ENCODE results near the gene DENND6B. TPM values are rescaled to one million over a fixed set of nuclear protein-coding genes. Genes with fewer than 3 reads are reported as not detected.
"Not testable (repeated sequence)": the region's sequence is repeated elsewhere in the genome, so short reads cannot be mapped to it uniquely, and the experiment has no call there.

The DENND6B gene
- total and polyA plus RNA-seq, 2 donors (not counting 1 experiment from before 2014, with no cell fraction given) = 2.8 to 10.3 TPM

- Histone ChIP-seq H3K4me1 (ENCODE audit: control insufficient read depth in 2 of 2, insufficient read depth in 2 of 2, low read length in 2 of 2) (peaks cover 9 to 30% of the 10 kb centered on the region in 2 donors), H3K9ac (ENCODE audit: low read length) (no peak overlapping the region), H3K9me3 (ENCODE audit: control extremely low read depth in 1 of 3, control insufficient read depth in 2 of 3, insufficient read depth in 1 of 3, low read length in 2 of 3) (no peaks in the 10 kb centered on the region), H2AFZ (ENCODE audit: insufficient read depth, low read depth, low read length, poor library complexity, severe bottlenecking) (no peak overlapping the region), H3K4me2 (replicated peaks; ENCODE audit: low read depth, low read length, poor library complexity, severe bottlenecking) (no peak overlapping the region), H3K4me3 (ENCODE audit: control extremely low read depth in 1 of 5, extremely low read depth in 1 of 5, insufficient read depth in 1 of 5, low read depth in 2 of 5, low read length in 4 of 5) (no peak overlapping the region), H3K79me2 (ENCODE audit: control insufficient read depth, insufficient read depth, low read length) (peaks cover 15% of the 10 kb centered on the region), H4K20me1 (ENCODE audit: control insufficient read depth, insufficient read depth, low read length, poor library complexity, severe bottlenecking) (no peaks in the 10 kb centered on the region), H3K36me3 (replicated peaks in 1 of 2; ENCODE audit: control extremely low read depth in 1 of 2, control insufficient read depth in 1 of 2, extremely low read depth in 1 of 2, insufficient read depth in 2 of 2, low read length in 1 of 2) (no peaks in the 10 kb centered on the region), H3K27ac (ENCODE audit: low read length in 2 of 2) (no peak overlapping the region), H3K27me3 (replicated peaks in 1 of 4; ENCODE audit: control extremely low read depth in 1 of 4, control insufficient read depth in 3 of 4, insufficient read depth in 4 of 4, low read length in 3 of 4) (no peaks in the 10 kb centered on the region)
- Mint-ChIP-seq H3K9me3 (ENCODE audit: insufficient read depth) (no peaks in the 10 kb centered on the region), H3K4me3 (no peak overlapping the region), H3K27ac (no peak overlapping the region), H3K4me1 (peaks cover 24% of the 10 kb centered on the region), H3K27me3 (no peaks in the 10 kb centered on the region)
- intact Hi-C loops (cut with micrococcal nuclease) = no loop called here
- DNase-seq = no peak
- TF ChIP-seq EZH2 (IDR thresholded peaks at IDR 0.05; ENCODE audit: borderline replicate concordance, insufficient read depth, low read depth, low read length, poor library complexity, severe bottlenecking) = no peak
- no peak for TF ChIP-seq CTCF (IDR thresholded peaks at IDR 0.05)
- ChIA-PET CTCF (no interaction called here), POLR2A (no interaction called here)
- ATAC-seq (ENCODE audit: low read depth) = no peak
- WGBS (ENCODE audit: insufficient coverage) = 99% methylated on average over 5 of the region's 5 CpGs
Measured at GRCh38 chr22:50338042-50338573, 11.3 kb upstream of the DENND6B start.

- H2AFZ ChIP-seq (ENCODE audit: insufficient read depth, low read depth, low read length, poor library complexity, severe bottlenecking) = no peak overlapping the region
- Mint-ChIP-seq H3K9me3 (ENCODE audit: insufficient read depth) (no peaks in the 10 kb centered on the region), H3K27ac (no peak overlapping the region), H3K4me1 (peaks cover 21% of the 10 kb centered on the region), H3K4me3 (no peak overlapping the region), H3K27me3 (no peaks in the 10 kb centered on the region)
- no peak overlapping the region for H3K27ac ChIP-seq (ENCODE audit: low read length in 2 of 2)
- peaks cover 15% of the 10 kb centered on the region for H3K79me2 ChIP-seq (ENCODE audit: control insufficient read depth, insufficient read depth, low read length)
- H3K4me2 ChIP-seq (replicated peaks; ENCODE audit: low read depth, low read length, poor library complexity, severe bottlenecking) = no peak overlapping the region
- H3K9ac ChIP-seq (ENCODE audit: low read length) = no peak overlapping the region
- peaks cover 5 to 25% of the 10 kb centered on the region in 2 donors for H3K4me1 ChIP-seq (ENCODE audit: control insufficient read depth in 2 of 2, insufficient read depth in 2 of 2, low read length in 2 of 2)
- POLR2A ChIA-PET = interaction anchor here (0.6 kb wide), 1 partner anchor 141 kb away, joined by 8 read pairs; no protein-coding TSS in a partner anchor
- no peak overlapping the region for H3K4me3 ChIP-seq (ENCODE audit: control extremely low read depth in 1 of 5, extremely low read depth in 1 of 5, insufficient read depth in 1 of 5, low read depth in 2 of 5, low read length in 4 of 5)
- 97% methylated on average over 13 of the region's 13 CpGs for WGBS (ENCODE audit: insufficient coverage)
- intact Hi-C loops (cut with micrococcal nuclease) = no loop called here
- H3K27me3 ChIP-seq (replicated peaks in 1 of 4; ENCODE audit: control extremely low read depth in 1 of 4, control insufficient read depth in 3 of 4, insufficient read depth in 4 of 4, low read length in 3 of 4) = no peaks in the 10 kb centered on the region
- no peaks in the 10 kb centered on the region for H3K36me3 ChIP-seq (replicated peaks in 1 of 2; ENCODE audit: control extremely low read depth in 1 of 2, control insufficient read depth in 1 of 2, extremely low read depth in 1 of 2, insufficient read depth in 2 of 2, low read length in 1 of 2)
- CTCF ChIA-PET = no interaction called here
- TF ChIP-seq EZH2 (IDR thresholded peaks at IDR 0.05; ENCODE audit: borderline replicate concordance, insufficient read depth, low read depth, low read length, poor library complexity, severe bottlenecking) = no peak
- no peak for TF ChIP-seq CTCF (IDR thresholded peaks at IDR 0.05)
- no peak for ATAC-seq (ENCODE audit: low read depth)
- H4K20me1 ChIP-seq (ENCODE audit: control insufficient read depth, insufficient read depth, low read length, poor library complexity, severe bottlenecking) = no peaks in the 10 kb centered on the region
- no peaks in the 10 kb centered on the region for H3K9me3 ChIP-seq (ENCODE audit: control extremely low read depth in 1 of 3, control insufficient read depth in 2 of 3, insufficient read depth in 1 of 3, low read length in 2 of 3)
- DNase-seq = no peak
Measured at GRCh38 chr22:50337262-50338041, 10.6 kb upstream of the DENND6B start.

- H3K9ac ChIP-seq (ENCODE audit: low read length); H3K9me3 Mint-ChIP-seq (ENCODE audit: insufficient read depth); H3K4me3 Mint-ChIP-seq; H4K20me1 ChIP-seq (ENCODE audit: control insufficient read depth, insufficient read depth, low read length, poor library complexity, severe bottlenecking); H3K27ac Mint-ChIP-seq; H3K27me3 ChIP-seq (replicated peaks in 1 of 4; ENCODE audit: control extremely low read depth in 1 of 4, control insufficient read depth in 3 of 4, insufficient read depth in 4 of 4, low read length in 3 of 4); H3K4me2 ChIP-seq (replicated peaks; ENCODE audit: low read depth, low read length, poor library complexity, severe bottlenecking); H3K36me3 ChIP-seq (replicated peaks in 1 of 2; ENCODE audit: control extremely low read depth in 1 of 2, control insufficient read depth in 1 of 2, extremely low read depth in 1 of 2, insufficient read depth in 2 of 2, low read length in 1 of 2); intact Hi-C loops (cut with micrococcal nuclease); H3K9me3 ChIP-seq (ENCODE audit: control extremely low read depth in 1 of 3, control insufficient read depth in 2 of 3, insufficient read depth in 1 of 3, low read length in 2 of 3); H3K27me3 Mint-ChIP-seq; H2AFZ ChIP-seq (ENCODE audit: insufficient read depth, low read depth, low read length, poor library complexity, severe bottlenecking); H3K4me3 ChIP-seq (ENCODE audit: control extremely low read depth in 1 of 5, extremely low read depth in 1 of 5, insufficient read depth in 1 of 5, low read depth in 2 of 5, low read length in 4 of 5); H3K27ac ChIP-seq (ENCODE audit: low read length in 2 of 2): not testable (repeated sequence)
- POLR2A ChIA-PET = interaction anchor here (0.7 to 1.2 kb wide), 2 partner anchors 20 to 38 kb away, joined by 5 to 6 read pairs; no protein-coding TSS in a partner anchor
- 79% methylated on average over 2 of the region's 5 CpGs for WGBS (ENCODE audit: insufficient coverage)
- peaks cover 0 to 19% of the 10 kb centered on the region in 2 donors for H3K4me1 ChIP-seq (ENCODE audit: control insufficient read depth in 2 of 2, insufficient read depth in 2 of 2, low read length in 2 of 2)
- H3K4me1 Mint-ChIP-seq = peaks cover 19% of the 10 kb centered on the region
- DNase-seq (peak; percentile 52), ATAC-seq (ENCODE audit: low read depth) (peak; percentile 65)
- CTCF ChIA-PET = interaction anchor here (0.6 to 3.0 kb wide), 5 partner anchors 28 to 93 kb away, joined by 4 to 14 read pairs (median 8); partner anchors contain the start of genes HDAC10 and PLXNB2
- H3K79me2 ChIP-seq (ENCODE audit: control insufficient read depth, insufficient read depth, low read length) = peaks cover 12% of the 10 kb centered on the region
Measured at GRCh38 chr22:50334433-50334832, 7.6 kb upstream of the DENND6B start.
